K562 (cell line): ENCODE measurements around the gene COMMD9. TPM values are rescaled to one million over a fixed set of nuclear protein-coding genes. Genes with fewer than 3 reads are reported as not detected.

ENCODE experiments used
- CBX3 ChIP-seq, 2 experiments: IDR thresholded peaks; 1 replicate in 1 of 2; 2 replicates in 1 of 2; pipeline ENCODE4 v1.6.1; 2012; ENCODE audit warnings: inconsistent platforms in 2 of 2, low read length in 2 of 2, borderline replicate concordance in 1 of 2, control low read depth in 1 of 2
- ETS2 ChIP-seq: IDR thresholded peaks from 2 replicates; pipeline ENCODE4 v1.6.1; 2016; ENCODE audit warnings: borderline replicate concordance, missing genetic modification characterization, mild to moderate bottlenecking, moderate library complexity, missing compliant biosample characterization; ENCODE audit not compliant: poor library complexity, severe bottlenecking
- NCOA2 ChIP-seq, 2 experiments: fragments of 450-650 bp; IDR thresholded peaks; 2 replicates each; pipeline ENCODE4 v1.6.1; 2018; ENCODE audit warnings: mild to moderate bottlenecking in 2 of 2, moderate library complexity in 1 of 2; ENCODE audit not compliant: partially characterized antibody in 2 of 2
- PHF8 ChIP-seq: fragments of 200-600 bp; sonication (generic); IDR thresholded peaks from 2 replicates; pipeline ENCODE4 v1.6.1; 2012; ENCODE audit warnings: mixed run types, mild to moderate bottlenecking, inconsistent platforms, low read length, moderate library complexity, borderline replicate concordance
- PTBP1 ChIP-seq: fragments of 200-400 bp; formaldehyde crosslinking; IDR thresholded peaks from 2 replicates; pipeline ENCODE4 v1.6.1; 2017; ENCODE audit warnings: low read depth, low read length
- RBM25 ChIP-seq: fragments of 200-400 bp; formaldehyde crosslinking; IDR thresholded peaks from 2 replicates; pipeline ENCODE4 v1.6.1; 2018; ENCODE audit warnings: low read length, low read depth, moderate library complexity; ENCODE audit not compliant: severe bottlenecking
- RNF2 ChIP-seq: sonication (generic); IDR thresholded peaks from 2 replicates; pipeline ENCODE4 v1.6.1; 2016
- ZC3H8 ChIP-seq: fragments of 450-650 bp; IDR thresholded peaks from 2 replicates; pipeline ENCODE4 v1.6.1; 2017
- polyA plus RNA-seq, 8 experiments: library from polyadenylated mRNA; depleted of rRNA in 4 of 8; stranded (reverse) in 5 of 8; unstranded in 3 of 8; fragments of >200 nt; fragmentation: Nextera tagmentation in 2 of 8; fragmentation: Illumina TruSeq in 1 of 8; extraction: Ambion mirVana in 2 of 8; extraction: Trizol in 1 of 8; gene quantifications; 2 replicates each; pipeline versions ENCODE4 v1.2.1 to v1.2.3, GENCODE V29; 2011 to 2014; ENCODE audit warnings: inconsistent platforms in 1 of 8, missing spikeins in 1 of 8
- total RNA-seq, 7 experiments: library from RNA; depleted of rRNA in 6 of 7; stranded (reverse); fragments of >200 nt in 6 of 7; fragmentation: Illumina TruSeq in 2 of 7; extraction: Trizol in 2 of 7; gene quantifications; 2 replicates each; pipeline versions ENCODE4 v1.2.1 to v1.2.3, GENCODE V29; 2011 to 2021; ENCODE audit warnings: low replicate concordance in 1 of 7
- TF ChIP-seq, protein P1 (sequence below): IDR thresholded peaks from 2 replicates; pipeline ENCODE4 v1.6.1; 2012; ENCODE audit warnings: low read depth, low read length, improper control_type of control experiment, borderline replicate concordance
- TF ChIP-seq, protein P2 (sequence below): fragments of 250-450 bp; sonication (Bioruptor Pico); IDR thresholded peaks from 2 replicates; pipeline ENCODE4 v1.4.0; 2020; ENCODE audit warnings: mild to moderate bottlenecking, moderate library complexity
- TF ChIP-seq, protein P3 (sequence below): fragments of 250-450 bp; sonication (Bioruptor Pico); IDR thresholded peaks from 2 replicates; pipeline ENCODE4 v1.8.0; 2021; ENCODE audit warnings: moderate library complexity, mild to moderate bottlenecking, inconsistent platforms

The COMMD9 gene
- total and polyA plus RNA-seq, 9 of the 15 experiments (the other 6 are each of a cell fraction or from before 2014, with no cell fraction given), result 27.3 to 121 (median 48.0) TPM

DNA sequence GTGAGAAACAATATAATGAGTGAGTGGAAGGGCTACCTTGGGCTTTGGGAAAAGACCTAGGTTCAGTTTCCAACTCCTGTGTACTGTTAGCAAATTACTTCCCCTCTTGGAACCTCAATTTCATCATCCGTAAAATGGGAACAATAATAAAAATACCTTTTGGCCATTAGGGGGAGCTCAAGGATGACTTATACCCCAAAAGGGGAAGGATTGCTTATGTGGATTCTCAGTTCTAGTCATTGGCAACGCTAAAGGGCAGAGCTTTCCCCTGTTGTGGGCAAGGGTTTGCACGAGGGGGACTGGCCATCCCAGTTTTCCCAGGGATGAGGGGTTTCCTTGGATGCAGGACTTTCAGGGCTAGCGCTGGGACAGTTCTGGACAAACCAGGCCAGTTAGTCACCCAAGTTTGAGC, 3.1 kb upstream of the COMMD9 start (continued):
- TF ChIP-seq ZC3H8, result no peak
- 0 out of 2 replicates have a peak, but pooled peaks have one; percentile 37 for TF ChIP-seq PTBP1
- no peak for TF ChIP-seq ETS2 (tag)
- TF ChIP-seq, protein P1, sequence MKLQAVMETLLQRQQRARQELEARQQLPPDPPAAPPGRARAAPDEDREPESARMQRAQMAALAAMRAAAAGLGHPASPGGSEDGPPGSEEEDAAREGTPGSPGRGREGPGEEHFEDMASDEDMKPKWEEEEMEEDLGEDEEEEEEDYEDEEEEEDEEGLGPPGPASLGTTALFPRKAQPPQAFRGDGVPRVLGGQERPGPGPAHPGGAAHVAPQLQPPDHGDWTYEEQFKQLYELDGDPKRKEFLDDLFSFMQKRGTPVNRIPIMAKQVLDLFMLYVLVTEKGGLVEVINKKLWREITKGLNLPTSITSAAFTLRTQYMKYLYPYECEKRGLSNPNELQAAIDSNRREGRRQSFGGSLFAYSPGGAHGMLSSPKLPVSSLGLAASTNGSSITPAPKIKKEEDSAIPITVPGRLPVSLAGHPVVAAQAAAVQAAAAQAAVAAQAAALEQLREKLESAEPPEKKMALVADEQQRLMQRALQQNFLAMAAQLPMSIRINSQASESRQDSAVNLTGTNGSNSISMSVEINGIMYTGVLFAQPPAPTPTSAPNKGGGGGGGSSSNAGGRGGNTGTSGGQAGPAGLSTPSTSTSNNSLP, result no peak
- TF ChIP-seq, protein P2, sequence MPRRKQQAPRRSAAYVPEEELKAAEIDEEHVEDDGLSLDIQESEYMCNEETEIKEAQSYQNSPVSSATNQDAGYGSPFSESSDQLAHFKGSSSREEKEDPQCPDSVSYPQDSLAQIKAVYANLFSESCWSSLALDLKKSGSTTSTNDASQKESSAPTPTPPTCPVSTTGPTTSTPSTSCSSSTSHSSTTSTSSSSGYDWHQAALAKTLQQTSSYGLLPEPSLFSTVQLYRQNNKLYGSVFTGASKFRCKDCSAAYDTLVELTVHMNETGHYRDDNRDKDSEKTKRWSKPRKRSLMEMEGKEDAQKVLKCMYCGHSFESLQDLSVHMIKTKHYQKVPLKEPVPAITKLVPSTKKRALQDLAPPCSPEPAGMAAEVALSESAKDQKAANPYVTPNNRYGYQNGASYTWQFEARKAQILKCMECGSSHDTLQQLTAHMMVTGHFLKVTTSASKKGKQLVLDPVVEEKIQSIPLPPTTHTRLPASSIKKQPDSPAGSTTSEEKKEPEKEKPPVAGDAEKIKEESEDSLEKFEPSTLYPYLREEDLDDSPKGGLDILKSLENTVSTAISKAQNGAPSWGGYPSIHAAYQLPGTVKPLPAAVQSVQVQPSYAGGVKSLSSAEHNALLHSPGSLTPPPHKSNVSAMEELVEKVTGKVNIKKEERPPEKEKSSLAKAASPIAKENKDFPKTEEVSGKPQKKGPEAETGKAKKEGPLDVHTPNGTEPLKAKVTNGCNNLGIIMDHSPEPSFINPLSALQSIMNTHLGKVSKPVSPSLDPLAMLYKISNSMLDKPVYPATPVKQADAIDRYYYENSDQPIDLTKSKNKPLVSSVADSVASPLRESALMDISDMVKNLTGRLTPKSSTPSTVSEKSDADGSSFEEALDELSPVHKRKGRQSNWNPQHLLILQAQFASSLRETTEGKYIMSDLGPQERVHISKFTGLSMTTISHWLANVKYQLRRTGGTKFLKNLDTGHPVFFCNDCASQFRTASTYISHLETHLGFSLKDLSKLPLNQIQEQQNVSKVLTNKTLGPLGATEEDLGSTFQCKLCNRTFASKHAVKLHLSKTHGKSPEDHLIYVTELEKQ (CRISPR knock-in tag), result no peak
- peak; percentile 98 for TF ChIP-seq RBM25
- TF ChIP-seq NCOA2 (IDR thresholded peaks at IDR 0.05; ENCODE audit: partially characterized antibody in 2 of 2), result no peak
- TF ChIP-seq RNF2, result no peak
- peak in 1 of 2 experiments; percentile 61; a peak in 1 of 3 replicates for TF ChIP-seq CBX3 (IDR thresholded peaks at IDR 0.05; ENCODE audit: borderline replicate concordance in 1 of 2, low read length in 2 of 2)
- no peak for TF ChIP-seq PHF8
- TF ChIP-seq, protein P3, sequence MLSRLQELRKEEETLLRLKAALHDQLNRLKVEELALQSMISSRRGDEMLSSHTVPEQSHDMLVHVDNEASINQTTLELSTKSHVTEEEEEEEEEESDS, result no peak
